Globus pallidus (tissue), 1 donor: ENCODE results near the gene ANK3.

Experiments used
- DNase-seq: peaks from one replicate; pipeline ENCODE4 v3.0.0-alpha.2; 2015; ENCODE audit warnings: low spot score

ANK3 gene

DNA sequence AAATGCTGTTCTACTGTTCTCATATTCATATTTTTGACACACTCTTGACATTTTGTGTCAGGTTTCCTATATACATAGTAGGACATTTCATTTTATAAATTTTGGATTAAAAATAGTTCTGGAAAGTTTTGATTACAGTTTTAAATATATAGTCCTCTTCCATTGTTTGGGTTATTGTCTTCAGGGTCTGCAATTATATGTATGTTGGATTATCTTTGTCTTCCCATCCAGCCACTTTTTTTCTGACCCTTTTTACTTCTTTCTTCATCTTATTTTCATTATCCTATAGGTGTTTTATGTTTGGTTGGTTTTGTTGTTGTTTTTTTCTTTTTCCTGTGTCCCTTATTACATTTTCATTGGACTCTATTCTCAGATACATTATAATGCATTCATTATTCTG lies 412.2 kb downstream of the ANK3 start:
- no peak for DNase-seq

DNA sequence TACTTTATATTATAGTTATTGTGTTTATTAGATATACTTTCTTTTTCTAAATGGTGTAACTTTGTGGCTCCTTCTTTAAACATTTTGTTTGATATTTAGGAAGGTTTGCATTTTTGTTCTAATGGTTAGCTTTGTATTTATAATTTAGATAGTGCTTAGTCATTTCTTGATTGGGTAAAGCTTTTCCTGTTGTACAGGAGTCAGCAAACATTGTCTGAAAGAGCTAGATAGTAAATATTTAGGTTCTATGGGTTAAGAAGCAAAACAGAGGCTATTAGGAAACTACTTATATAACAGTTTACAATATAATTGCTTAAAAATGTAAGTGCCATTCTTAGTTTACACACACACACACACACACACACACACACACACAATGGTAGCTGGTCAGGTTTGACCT lies 412.8 kb downstream of the ANK3 start:
- DNase-seq = no peak
